ENCODE measurements around the gene MAML3.

Gene MAML3

DNA sequence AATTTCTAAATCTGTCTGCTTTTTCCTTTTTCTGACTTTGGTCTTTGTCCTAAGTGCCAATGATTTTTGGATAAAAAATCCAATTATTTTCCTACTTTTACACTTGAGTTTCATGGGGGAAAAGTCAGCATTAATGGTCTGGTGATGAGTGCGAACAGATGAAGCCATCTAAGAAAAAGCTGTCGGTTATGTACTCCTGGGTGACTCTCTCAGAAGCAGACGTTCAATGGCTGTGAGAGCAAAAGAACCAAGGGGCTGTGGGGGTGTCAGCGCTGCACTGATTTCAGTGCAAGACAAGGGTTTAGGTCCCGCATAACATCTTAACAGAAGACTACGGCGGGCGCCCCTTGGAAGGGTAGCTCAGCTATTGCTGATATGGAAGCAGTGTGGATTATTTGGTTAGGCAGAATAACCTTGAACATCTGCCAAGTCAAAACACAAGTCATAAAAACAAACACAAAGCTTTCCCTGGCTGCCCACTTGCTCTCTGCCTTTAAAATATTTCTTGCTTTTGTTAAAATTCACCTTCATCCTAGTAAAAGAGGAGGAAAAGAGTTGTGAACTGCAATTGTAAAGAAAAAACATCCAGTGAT lies 240.5 kb downstream of the MAML3 start:
- DNase-seq: no peak

DNA sequence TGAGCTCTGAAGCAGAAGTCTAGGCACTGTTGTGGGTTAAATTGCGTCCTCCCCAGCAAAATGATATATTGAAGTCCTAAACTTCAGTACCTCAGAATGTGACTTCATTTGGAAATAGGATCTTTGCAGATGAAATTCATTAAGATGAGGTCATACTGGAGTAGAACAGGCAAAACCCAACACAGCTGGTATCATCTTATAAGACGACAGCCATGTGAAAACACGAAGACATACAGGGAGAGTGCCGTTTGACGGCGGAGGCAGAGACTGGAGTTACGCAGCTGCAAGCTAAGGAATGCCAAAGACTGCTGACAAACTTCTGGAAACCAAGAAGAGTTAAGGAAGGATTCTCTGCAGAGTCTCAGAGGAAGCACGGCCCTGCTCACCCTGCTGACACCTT lies 241.5 kb downstream of the MAML3 start:
- no peak for DNase-seq

DNA sequence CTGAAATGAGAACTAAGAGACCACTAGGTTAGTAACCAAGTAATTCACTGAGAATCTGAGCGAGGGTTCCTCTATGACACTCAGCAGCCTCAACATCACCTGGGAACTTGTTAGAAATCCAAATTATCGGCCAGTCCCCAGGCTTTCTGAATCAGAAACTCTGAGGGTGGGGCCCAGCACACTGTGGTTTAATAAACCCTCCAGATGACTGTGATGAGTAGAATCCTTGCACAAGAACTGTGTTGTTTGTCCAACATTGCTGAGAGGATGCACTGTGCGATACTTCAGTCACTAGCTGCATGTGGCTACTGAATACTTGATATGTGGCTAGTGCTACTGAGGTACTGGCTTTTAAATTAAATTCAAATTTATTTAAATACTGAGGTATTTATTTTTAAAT lies 243.9 kb downstream of the MAML3 start:
- no peak for DNase-seq

DNA sequence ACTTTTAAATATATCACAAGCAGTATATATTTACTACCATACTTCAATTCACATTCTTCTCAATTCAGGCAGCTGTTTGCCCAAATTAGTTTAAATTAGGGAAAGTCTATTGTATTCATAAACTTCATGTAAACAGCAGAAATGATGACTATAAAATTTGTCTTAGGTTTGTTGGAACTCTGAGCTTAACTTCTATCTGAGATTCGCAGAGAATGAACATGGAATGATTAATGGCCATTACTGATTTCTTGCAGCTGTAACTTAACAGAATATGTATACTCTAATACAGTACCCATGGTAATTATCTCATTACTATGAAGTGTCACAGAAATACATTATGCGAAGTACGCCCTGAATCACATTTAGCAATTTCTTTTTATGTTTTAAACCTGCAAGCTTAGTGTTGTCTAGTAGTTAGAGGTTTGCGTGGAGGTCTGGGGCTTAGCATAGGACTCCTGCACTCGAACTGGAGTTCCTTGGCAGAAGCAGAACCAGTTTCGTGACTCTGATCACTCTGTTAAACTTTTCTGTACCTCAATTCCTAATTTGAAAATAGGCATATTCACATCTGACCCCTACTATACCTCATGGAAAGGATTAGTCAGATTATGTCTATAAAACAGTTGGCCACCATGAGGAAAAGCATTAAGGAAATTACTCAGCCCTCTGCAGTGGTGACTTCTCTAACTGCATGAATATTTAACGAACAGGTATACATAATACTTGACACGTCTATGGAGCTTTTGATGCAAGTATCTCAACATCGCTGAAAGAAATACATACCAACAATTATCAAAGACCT lies 245.1 kb downstream of the MAML3 start:
- no peak for DNase-seq

DNA sequence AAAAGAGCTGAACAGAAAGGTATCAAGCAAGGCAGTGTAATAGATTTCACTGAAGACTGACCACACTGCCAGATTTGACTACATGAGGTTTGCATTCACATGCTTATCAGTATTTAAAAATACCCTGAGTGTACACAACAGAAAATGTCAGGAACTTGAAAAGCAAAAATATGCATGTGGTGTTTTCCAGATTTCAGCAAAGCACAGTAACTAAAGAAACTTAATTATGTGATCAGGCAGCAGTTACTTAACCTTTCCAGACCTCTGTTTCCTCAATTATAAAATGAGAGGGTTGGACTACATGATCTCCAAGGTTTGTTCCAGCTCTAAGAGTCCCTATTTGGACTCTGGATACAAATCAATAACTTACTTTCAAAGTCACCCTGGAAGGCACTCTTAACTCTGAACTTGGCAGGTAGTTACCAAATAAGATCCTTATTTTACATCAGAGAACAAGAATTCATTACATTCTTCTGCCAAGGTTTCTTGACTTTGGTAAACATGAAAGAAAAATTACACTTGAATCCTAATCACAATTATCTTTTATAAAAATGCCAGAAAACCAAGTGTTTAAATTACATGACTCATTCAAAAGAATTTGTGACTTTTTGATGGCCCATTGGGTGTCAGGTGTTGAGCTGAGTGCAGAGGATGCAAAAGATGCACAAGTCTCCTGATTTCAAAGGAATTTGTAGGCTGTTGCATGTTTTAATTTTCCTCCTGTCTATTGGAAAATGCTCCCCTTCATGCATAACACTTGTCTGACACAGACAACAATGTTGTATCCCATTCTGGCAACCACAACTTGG lies 246.8 kb downstream of the MAML3 start:
- DNase-seq: no peak

DNA sequence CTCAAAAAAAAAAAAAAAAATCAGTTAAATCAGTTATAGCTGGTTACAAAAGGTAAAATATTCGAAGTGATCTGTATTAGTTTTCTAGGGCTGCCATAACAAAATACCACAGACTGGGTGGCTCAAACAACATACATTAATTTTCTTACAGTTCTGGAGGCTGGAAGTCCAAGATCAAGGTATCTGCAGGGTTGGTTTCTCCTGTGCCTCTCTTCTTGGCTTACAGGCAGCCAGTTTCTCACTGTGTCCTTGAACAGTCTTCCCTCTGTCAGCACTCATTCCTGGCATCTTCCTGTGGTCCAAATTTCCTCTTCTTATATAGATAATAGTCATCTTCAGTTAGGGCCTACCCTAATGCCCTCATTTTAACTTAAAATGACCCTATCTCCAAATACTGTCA lies 248.5 kb downstream of the MAML3 start:
- no peak for DNase-seq

DNA sequence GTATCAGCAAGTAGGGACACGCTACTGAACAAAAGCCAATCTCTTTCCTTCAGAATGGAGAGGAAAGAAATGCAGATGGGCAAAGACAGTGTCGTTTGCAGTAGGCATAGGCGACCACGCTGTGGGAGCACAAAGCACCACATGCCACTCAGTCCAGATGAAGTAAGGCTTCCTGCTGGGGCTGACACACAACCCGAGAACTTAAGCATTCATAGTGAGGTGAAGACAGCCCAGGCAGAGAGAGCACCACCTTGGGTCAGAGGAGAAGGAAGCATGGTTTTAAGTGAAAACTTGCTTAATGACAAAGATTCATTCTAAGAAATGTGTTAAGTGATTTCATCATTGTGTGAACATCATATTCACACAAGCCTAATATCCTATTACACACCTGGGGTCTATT lies 249.6 kb downstream of the MAML3 start:
- DNase-seq: peak; percentile 20

DNA sequence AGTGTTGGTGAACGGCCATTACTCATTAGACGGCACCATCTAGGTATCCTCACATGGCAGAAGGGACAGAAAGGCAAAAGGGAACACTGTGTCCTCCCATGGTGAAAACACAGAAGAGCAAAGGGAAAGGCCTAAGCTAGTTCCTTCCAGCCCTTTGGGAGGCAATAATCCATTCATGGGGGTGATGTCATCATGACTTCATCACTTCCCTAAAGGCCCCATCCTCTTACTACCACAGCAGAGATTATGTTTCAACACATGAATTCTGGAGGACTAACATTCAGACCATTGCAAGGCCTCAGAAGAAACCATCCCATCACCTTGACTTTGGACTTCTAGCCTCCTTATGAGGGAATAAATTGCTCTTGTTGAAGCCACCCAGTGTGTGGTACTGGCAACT lies 250.1 kb downstream of the MAML3 start:
- no peak for DNase-seq

DNA sequence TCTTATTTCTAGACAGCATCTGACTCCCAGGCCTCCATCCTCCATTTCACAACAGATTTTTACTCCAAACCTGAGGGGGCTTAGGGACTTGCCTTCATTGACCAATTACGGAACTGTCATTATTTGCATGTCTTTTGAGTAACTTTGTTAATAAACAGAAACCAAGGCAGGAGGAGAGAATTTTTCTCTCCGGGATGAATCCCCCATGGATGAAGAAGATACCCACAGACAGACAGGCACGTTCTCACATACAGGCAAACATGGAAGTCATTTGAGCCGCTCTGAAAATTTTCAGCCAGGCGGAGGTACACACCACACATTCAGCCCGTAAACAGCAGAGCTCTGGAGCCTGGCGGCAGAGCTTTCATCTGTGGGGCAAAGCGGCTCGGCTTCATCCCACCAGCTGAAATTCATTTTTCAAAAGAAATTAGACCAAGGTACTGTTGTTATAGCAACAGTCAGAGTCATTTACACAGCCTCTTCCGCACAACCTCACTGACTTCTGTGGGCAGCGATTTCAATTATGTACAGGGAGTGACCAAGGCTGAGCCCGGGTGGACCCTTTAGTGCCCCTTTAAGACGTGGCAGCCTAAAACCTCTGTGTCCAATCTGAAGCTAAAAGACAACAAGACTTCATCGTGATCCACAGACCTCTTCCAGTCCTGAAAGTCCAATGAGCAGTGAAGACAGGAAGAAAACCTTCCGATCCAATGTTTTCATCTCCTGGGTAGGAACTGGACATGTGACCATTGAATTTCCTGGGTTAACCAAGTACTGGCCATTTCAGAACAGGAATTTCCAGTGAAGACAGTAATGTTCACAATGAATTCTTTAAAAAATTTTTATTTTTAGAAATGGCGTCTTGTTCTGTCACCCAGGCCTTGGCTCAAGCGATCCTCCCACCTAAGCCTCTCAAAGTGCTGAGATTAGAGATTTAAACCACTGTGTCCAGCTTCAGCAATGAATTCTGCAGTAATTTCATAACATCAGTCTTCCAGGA lies 251.4 kb downstream of the MAML3 start:
- DNase-seq: no peak

DNA sequence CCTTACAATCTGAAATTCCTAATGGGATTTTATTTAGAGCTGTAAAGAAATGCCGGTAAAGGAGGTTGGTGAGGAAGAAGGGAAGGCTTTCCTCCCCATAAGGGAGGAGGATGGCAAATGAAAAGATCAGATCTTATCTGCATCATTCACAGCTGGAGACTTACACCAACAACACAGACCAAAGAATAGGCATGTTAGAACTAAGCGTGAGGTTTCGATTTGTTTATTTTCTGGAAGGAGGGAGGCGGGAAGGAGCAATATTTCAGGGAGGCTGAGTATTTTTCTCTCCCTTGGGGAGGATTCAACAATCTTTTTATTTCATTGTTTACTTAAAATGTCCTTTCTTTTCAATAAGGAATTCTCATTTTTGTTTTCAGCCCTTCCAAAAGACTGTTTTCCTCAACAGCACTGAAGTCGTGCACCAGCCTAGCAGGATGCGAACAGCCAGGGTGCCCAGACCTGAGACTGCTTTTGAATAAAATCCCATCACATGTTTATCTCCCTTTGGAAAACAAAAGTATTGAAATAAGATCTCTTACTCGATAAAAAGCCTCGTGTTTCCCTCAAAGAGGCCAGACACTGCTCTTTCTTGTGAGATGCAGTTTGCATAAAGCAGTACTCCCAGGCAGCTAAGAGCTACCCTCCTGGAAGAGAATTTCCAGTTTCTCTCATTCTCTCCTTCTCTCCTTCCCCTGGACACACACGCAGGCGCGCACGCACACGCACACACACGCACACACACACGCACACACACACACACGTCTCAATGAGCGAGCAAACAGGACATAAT lies 252.3 kb downstream of the MAML3 start:
- DNase-seq: no peak

DNA sequence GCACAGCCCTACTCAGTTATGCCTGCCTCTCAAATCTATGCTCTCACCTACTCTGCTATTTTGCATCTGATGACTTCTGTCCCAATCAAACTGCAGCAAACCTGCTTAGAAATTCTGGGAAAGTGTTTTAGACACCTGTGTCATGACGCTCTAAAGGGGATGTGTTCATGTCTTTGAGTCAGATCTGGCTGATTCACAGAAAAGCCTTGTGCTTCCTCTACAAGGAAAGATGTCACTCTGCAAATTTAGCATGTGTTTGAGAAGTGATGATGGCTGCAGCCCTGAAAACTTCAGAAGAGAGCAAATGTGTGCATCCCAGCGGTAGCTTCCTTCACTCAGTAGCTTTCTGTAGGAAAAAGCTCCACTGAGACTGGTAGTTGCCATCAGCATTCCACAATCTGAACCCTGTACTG lies 253.0 kb downstream of the MAML3 start:
- peak; percentile 37 for DNase-seq

DNA sequence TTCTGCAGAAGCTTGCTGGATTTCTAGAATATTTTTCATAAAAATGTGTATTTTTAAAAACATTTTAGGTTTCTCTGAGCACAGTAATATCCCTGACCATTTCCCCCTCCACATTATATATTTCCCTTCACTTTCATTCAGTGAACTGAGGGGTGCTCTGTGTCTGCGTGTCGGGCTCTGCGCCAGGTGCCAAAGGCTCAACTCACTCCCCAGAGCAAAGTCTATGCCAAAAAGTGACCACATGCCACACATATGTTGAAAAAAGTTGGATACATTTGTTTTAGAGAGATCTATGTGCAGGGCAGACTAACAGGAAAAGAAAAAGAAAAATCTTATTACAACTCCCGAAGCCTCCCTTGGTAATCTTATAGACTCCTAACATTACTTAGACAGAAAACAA lies 254.6 kb downstream of the MAML3 start:
- no peak for DNase-seq

DNA sequence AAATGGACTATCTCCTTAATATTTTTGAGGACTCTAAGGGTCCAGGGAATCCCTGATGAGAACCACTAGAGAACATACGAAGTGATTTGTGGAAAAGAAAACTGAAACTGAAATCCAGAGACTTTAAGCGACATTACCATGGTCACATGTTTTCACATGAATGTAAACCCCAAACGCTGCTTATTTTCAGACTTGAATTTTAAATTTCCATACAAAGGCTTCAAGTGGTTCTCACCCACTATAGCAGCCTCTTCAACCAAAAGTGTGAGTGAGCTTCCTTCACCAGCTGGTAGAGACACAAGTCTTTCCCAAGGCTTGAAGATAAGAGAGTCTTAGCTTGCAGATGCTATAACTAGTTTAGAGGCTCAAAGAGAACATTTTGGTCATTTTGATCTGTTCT lies 255.7 kb downstream of the MAML3 start:
- DNase-seq: no peak

DNA sequence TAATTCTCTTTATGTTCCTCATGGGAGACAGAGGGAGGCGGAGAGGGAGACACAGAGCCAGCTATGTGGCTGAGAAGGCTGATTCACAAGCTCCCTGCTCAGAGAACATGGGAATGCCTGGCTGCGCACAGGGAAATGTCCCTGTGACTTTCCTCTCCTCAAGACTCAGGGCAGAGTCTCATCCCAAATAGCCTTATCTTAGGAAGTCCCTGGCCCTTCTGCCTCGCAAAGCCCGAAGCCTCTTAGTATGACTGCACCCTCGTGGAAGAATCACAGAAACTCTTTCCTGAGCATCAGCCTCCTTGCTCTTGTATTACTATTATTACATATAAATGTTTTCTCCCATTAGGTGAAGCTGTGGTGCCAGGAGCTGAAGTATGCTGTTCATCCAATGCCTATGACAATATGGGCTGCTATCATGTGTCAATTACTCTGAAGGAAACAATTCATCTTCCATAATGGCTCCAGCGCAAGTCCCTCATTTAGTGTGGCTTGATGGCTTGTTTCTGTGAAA lies 257.8 kb downstream of the MAML3 start:
- DNase-seq: no peak

DNA sequence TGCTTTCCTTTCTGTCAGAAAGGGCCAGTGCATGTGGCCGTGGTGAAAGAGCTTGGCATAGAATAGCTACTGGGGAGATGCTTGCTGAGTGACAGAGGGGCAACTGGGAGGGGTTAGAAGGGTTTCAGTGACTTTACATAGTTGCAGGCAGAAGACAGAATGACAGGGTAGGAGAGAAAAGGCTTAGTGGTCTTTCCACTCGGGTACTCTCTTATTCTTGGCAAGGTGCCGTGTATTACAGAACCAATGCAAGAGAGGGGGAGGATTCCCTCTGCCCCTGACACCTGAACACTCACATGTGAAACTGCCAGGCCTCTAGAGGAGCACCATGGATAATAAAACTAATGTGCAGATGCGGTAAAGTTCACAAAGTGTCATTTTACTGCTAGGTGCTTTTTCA lies 260.2 kb downstream of the MAML3 start:
- no peak for DNase-seq

DNA sequence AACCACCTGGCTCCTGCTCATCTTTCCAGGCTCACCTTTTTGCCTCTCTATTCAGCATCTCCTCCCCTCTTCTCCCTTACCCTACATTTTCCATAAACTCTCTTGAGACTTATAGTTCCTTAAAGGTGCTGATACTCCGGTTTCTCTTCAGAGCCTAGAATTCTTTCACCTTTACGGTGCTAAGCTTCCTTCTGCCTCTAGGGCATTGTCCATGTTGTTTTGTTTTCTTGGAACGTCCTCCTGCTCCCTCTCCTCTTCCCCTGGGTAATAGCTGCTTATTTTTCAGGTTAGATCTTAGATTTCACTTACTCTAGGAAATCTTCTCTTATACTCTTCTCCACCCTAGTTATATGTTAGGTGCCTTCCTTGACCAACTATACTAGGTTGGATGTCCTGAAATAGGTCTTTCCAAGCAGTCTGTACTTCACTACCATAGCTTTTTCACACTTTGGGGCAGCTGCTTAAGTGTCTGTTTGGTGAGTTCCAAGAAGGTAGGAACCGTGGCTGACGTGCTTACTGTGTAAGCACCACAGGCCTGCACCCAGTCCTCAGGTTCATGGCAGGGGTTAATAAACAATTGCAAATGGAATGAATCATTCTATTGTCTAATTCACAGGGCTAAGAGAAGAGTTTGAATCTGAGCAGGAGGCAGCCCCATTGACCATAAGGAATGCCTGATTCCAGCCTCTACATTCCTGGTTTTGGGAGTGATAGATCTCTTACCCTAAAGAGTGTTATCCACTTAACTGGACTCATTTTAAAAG lies 260.8 kb downstream of the MAML3 start:
- no peak for DNase-seq

DNA sequence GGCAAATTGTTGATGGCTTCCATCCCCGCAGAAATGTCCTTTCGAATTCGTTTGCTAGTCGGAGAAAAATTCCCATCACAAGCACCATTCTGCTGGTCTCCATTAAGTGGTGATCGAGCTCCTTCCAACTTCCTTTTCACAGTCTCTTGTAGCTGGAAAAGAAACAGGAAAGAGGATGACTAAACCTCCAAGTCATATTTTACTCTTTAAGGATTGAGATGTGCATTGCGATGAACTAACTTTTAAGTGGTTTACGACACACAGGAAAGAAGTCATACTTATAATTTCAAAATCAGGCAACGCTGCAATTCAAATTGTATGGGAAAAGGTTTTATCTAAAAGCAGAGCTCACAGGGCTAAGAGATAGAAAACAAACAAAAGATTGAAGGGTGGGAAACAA lies 263.2 kb downstream of the MAML3 start:
- DNase-seq: no peak

DNA sequence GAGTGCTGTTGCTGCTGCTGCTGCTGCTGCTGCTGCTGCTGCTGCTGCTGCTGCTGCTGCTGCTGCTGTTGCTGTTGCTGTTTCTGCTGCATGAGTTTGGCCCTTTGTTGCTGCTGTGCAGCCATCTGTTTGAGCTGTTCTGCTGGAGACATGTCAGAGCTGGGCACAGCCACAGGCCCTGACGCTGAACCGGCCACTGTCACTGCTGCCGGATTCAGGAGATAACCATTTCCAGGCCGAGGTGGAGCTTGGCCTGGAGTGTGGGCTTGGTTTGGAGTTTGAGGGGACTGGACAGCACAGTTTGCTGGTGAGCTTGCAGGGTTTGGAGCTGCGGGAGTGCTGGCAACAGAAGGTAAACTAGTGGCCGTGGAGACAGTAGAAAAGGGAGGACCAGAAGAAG lies 264.1 kb downstream of the MAML3 start:
- DNase-seq: no peak

DNA sequence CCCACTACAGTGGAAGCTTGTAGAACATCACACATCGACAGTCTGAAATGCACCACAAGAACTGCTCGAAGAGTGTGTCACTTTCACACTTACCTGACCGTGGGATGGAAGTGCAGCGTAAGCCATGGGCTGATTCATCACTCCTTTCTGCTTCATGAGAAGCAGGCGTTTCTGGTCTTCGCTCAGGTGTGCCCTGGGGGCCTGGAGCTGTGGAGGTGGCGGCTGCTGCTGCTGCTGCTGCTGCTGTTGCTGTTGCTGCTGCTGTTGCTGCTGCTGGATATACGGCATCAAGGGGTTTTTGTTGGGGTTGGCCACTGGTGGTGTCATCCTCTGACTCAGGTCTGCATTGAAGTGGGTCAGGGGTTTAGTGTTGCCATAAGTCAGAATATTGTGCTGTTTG lies 264.7 kb downstream of the MAML3 start:
- DNase-seq: no peak

DNA sequence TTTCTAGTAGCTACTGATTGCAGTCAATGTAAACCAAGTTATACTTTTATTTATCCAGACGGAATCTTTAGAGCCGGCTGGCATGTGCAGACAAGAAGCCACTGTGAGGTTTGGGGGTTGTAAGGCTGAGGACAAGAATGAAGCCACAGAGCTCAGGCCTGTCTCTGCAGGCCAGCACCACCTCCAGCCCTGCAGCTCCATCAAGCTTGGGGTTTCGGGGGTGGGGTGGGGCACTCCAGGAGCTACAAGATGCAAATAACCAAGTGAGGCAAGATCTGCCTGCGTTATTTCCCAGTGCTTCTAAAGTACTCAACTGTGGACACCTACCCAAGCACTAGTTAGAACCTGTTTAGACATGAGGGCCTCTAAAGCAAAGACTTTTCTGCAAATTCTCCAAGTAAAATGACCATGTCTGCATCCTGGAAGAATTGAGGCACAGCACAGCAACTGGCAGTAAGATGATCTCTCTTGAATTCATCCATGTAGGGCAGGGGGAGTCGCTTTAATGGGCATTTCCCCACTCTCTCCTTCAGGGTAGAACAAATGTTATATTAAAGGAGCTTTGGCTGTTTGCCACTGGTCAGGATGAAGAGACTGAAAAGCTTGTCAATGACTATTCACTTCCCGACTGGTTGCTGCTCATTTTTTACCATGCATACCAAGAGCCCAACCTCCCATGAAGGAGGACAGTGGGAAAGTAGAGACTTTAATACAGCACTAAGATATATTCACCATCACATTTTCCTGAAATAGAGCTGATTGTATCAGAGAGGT lies 265.8 kb downstream of the MAML3 start:
- DNase-seq: no peak

All from activated CD4-positive, alpha-beta T cell treated with anti-CD3 and anti-CD28 coated beads, Interleukin-10, Interleukin-2, amounts not matched to agents 100 ng/mL and 50 ng/mL, durations not matched to agents 16 hours and 8 hours (primary cell).